Activated CD4-positive, alpha-beta T cell treated with anti-CD3 and anti-CD28 coated beads for 36 hours (primary cell): Measurements from ENCODE around the gene HSD11B1L. TPM values are rescaled to one million over a fixed set of nuclear protein-coding genes. Genes with fewer than 3 reads are reported as not detected.

Experiments used
- ATAC-seq: fragments of 200-7000 bp; cut with Tn5 transposase; one replicate; pipeline ENCODE4 v1.10.0; 2021; ENCODE audit warnings: mild to moderate bottlenecking, moderate library complexity
- CTCF ChIA-PET: fragments of 350-600 bp; sonication (Branson Sonifier 250); formaldehyde crosslinking; loops from one replicate; lab custom pipeline; 2021; ENCODE audit warnings: antibody characterized with exemption; lab: Charles Lee
- POLR2A ChIA-PET: fragments of 350-600 bp; sonication (Branson Sonifier 250); formaldehyde crosslinking; loops from one replicate; lab custom pipeline; 2021; ENCODE audit warnings: antibody characterized with exemption, inconsistent platforms; lab: Charles Lee
- DNase-seq: peaks from one replicate; pipeline ENCODE4 v3.0.0-alpha.2; 2020
- H3K27ac Mint-ChIP-seq: one replicate; pipeline ENCODE4 v1.8.0; 2021; ENCODE audit warnings: mixed read lengths
- H3K27me3 Mint-ChIP-seq: one replicate; pipeline ENCODE4 v1.8.0; 2021; ENCODE audit warnings: mixed read lengths
- H3K36me3 Mint-ChIP-seq: one replicate; pipeline ENCODE4 v1.8.0; 2021; ENCODE audit warnings: low read depth, mixed read lengths
- H3K4me1 Mint-ChIP-seq: one replicate; pipeline ENCODE4 v1.8.0; 2021; ENCODE audit warnings: mixed read lengths
- H3K4me3 Mint-ChIP-seq: one replicate; pipeline ENCODE4 v1.8.0; 2021; ENCODE audit warnings: mild to moderate bottlenecking, moderate library complexity, mixed read lengths
- H3K9me3 Mint-ChIP-seq: one replicate; pipeline ENCODE4 v1.8.0; 2021; ENCODE audit warnings: low read depth, mixed read lengths
- intact Hi-C, 2 experiments: fragments of 100-400 bp; cut with DNase I in 1 of 2; cut with micrococcal nuclease in 1 of 2; formaldehyde crosslinking; loops; one replicate each; pipeline versions ENCODE4 v1.14.2 to v1.15.1; 2022 to 2024; cut with DNase I, micrococcal nuclease
- total RNA-seq, 2 experiments: library from RNA; stranded (reverse); gene quantifications; one replicate each; pipeline ENCODE4 v1.2.3, GENCODE V29; 2021

The HSD11B1L gene
- total RNA-seq, 2 experiments from 2014 or later: 2.0 to 3.2 TPM

DNA sequence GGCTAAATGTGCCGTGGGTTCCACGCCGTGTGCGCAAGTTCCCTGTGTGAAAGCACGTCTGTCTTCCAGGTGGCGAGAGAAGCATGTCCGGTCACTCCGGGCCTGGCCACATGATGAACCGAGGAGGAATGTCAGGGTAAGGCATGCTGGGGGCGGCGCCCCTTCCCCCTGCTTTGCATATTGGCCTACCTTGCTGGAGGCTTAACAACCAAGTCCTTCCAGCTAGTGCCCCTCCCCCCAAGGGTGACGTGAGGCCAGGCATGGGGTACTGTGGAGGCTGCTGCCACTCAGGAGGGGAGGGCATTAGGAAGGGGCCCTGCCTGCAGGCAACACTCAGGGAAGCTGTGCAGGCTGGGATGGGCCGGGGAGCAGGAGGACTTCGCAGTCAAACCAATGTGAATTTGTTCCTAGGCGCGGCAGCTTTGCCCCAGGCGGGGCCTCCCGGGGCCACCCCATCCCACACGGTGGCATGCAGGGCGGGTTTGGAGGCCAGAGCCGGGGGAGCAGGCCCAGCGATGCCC is 13.0 kb upstream of the HSD11B1L start:
- POLR2A ChIA-PET: no interaction called here
- Mint-ChIP-seq H3K4me1 (peaks cover 2% of the 10 kb centered on the region), H3K27ac (no peak overlapping the region)

DNA sequence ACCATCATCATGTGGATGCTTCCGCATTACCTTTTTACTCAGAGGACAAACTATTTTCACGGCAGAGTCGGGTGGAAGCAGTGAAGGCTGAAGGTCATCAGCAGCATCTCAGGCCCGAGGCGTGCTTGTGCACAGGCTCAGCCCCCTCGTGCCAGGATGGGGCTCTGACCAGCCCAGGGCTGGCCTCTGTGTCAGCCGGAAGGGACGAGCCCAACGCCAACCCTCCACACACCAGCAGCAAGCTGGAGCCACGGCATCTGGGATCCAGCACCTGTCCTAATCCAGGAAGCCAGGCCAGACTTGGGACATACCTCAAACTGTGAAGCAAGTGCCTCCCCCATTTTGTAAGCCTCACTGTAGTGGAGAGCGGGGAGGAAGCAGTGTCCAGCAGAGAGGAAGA is 11.6 kb upstream of the HSD11B1L start:
- Mint-ChIP-seq H3K4me1 (peaks cover 2% of the 10 kb centered on the region), H3K27ac (no peak overlapping the region), H3K4me3 (no peak overlapping the region), H3K36me3 (peaks cover 51% of the 10 kb centered on the region), H3K9me3 (no peaks in the 10 kb centered on the region), H3K27me3 (no peaks in the 10 kb centered on the region)
- DNase-seq (no peak), ATAC-seq (no peak)
- POLR2A ChIA-PET: no interaction called here
- intact Hi-C loops: no loop called here
- CTCF ChIA-PET: no interaction called here

More for the DNA sequence above, 13.0 kb upstream of the HSD11B1L start:
- ATAC-seq: no peak
- H3K9me3 Mint-ChIP-seq: no peaks in the 10 kb centered on the region
- DNase-seq: no peak
- intact Hi-C loops: no loop called here
- CTCF ChIA-PET: interaction anchor here (0.5 kb wide), 1 partner anchor 541 kb away, joined by 3 read pairs; no protein-coding TSS in a partner anchor
- no peak overlapping the region for H3K4me3 Mint-ChIP-seq
- H3K36me3 Mint-ChIP-seq: peaks cover 54% of the 10 kb centered on the region
- no peaks in the 10 kb centered on the region for H3K27me3 Mint-ChIP-seq

DNA sequence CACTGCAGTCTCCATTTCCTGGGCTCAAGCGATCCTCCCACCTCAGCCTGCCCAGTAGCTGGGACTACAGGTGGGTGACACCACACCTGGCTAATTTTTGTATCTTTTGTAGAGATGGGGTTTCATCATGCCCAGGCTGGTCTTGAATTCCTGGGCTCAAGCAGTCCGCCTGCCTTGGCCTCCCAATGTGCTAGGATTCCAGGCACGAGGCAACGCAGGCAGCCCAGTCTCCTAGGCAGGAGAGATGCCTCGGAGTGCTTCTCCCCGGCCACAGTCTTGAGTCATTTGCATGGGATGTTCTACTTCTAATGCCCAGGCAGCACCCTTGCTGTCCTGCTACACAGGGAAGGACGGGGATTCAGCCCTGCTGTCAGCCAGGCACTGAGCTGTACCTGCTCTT is 9.2 kb upstream of the HSD11B1L start:
- Mint-ChIP-seq H3K36me3 (peaks cover 36% of the 10 kb centered on the region), H3K27ac (no peak overlapping the region), H3K4me3 (no peak overlapping the region), H3K27me3 (no peaks in the 10 kb centered on the region), H3K9me3 (no peaks in the 10 kb centered on the region), H3K4me1 (no peaks in the 10 kb centered on the region)
- ATAC-seq (no peak), DNase-seq (no peak)
- ChIA-PET POLR2A (interaction anchor here (0.6 kb wide), 1 partner anchor 753 kb away, joined by 3 read pairs; the partner anchor contains the start of gene KHSRP), CTCF (interaction anchor here (0.6 kb wide), 1 partner anchor 1285 kb away, joined by 3 read pairs; no protein-coding TSS in a partner anchor)
- intact Hi-C loops: no loop called here

DNA sequence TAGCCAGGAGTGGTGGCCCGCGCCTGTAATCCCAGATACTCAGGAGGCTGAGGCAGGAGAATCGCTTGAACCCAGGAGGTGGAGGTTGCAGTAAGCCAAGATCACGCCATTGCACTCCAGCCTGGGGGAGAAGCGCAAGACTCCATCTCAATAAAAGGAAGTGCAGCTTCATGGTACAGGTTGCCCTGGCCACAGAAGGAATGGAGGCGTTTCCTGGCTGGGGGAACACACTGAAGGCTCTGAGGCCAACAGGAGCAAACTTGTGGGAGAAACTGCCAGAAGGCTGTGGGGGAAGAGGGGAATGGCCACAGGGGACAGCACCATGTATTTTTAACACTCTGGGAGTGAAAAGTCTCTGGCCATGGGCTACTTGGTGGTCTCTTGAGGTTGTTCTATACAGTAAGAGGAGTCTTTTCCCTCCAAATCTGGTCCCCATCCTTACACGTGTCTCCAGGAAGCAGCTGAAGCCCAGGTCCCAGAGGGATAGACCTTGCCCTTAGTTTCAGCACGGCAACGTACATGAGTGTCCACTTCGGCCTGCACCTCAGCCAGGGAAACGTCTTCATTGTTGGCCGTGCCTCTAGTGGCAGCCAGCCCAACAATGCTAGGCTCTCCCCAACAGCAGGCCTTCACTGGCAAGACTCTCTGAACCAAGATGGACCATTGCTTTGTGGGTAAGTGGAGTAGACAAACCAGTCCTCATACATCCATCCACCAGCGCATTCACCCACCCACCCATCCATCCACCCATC is 7.9 kb upstream of the HSD11B1L start:
- POLR2A ChIA-PET: no interaction called here
- Mint-ChIP-seq H3K4me3 (no peak overlapping the region), H3K27me3 (no peaks in the 10 kb centered on the region), H3K27ac (no peak overlapping the region), H3K4me1 (no peaks in the 10 kb centered on the region), H3K36me3 (peaks cover 26% of the 10 kb centered on the region), H3K9me3 (no peaks in the 10 kb centered on the region)
- CTCF ChIA-PET: no interaction called here
- intact Hi-C loops: no loop called here
- ATAC-seq (no peak), DNase-seq (no peak)

DNA sequence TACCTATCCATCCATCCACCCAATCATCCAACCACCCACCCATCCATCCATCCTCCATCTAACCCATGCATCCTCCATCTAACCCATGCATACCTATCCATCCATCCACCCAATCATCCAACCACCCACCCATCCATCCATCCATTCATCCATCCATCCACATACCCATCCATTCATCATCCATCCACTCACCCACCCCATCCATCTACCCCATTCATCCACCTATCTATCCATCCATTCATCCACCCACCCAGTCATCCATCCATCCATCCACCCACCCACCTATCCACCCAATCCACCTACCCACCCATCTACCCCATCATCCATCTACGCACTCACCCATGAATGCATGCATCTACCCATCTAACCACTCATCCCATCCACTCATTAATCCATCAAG is 7.1 kb upstream of the HSD11B1L start:
- H3K4me1 Mint-ChIP-seq: no peaks in the 10 kb centered on the region
- no peaks in the 10 kb centered on the region for H3K9me3 Mint-ChIP-seq
- H3K27me3 Mint-ChIP-seq: no peaks in the 10 kb centered on the region
- H3K4me3 Mint-ChIP-seq: no peak overlapping the region
- POLR2A ChIA-PET: no interaction called here
- DNase-seq (no peak), ATAC-seq (no peak)
- intact Hi-C loops: no loop called here
- H3K36me3 Mint-ChIP-seq: peaks cover 23% of the 10 kb centered on the region
- no peak overlapping the region for H3K27ac Mint-ChIP-seq
- CTCF ChIA-PET: no interaction called here

DNA sequence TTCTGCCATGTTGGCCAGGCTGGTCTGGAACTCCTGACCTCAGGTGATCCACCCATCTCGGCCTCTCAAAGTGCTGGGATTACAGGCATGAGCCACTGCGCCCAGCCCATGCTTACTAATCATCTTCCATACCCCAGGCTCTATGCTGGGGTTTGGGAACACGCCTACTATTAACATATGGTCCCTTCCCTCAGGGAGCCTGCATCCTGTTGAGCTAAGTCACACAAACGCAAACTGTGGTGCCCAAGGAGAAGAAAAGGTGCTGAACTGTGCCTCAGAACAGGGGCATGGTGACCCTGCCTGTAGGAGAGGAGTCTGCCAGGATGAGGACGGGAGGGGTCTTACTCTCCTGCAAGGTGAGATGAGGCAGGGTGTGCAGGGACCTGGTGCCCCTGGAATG is 6.1 kb upstream of the HSD11B1L start:
- Mint-ChIP-seq H3K4me1 (peaks cover 4% of the 10 kb centered on the region), H3K4me3 (no peak overlapping the region), H3K27me3 (no peaks in the 10 kb centered on the region), H3K36me3 (peaks cover 17% of the 10 kb centered on the region), H3K27ac (no peak overlapping the region), H3K9me3 (no peaks in the 10 kb centered on the region)
- ChIA-PET POLR2A (interaction anchor here (0.6 kb wide), 2 partner anchors 46 to 51 kb away, joined by 3 read pairs; partner anchors contain the start of gene CATSPERD), CTCF (interaction anchor here (0.8 kb wide), 2 partner anchors 12 to 24 kb away, joined by 3 to 4 read pairs; no protein-coding TSS in a partner anchor)
- ATAC-seq: no peak
- DNase-seq: no peak
- intact Hi-C loops: no loop called here

DNA sequence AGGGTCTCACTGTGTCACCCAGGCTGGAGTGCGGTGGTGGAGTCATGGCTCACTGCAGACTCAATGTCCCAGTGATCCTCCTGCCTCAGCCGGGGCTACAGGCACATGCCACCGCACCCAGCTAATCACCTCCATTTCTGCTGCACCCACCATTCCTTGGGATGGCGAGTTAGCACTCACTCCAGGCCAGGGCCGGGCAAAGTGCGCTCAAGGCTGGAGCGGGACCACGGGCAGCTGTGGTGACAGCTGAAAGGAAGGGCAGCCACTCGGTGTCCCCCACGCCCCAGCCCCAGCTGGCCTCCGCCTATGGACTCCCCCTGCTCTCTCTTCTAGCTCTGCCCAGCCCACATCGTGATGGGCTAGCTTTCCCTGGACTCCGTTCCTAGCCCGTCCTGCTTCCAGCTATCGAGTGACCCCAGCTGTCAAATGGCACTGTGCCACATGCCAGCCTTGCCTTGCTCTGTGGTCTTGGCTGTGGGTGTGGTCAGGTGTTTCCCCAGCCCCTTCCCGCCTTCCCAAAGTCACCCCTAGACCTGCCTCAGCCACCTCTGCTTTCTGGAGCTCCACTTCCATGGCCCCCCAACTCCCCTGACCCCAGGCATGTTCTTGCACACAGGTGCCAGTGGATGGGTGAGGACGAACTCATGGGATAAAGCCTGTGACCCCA is 4.6 kb upstream of the HSD11B1L start:
- ATAC-seq (no peak), DNase-seq (no peak)
- ChIA-PET POLR2A (interaction anchor here (1.1 kb wide), 1 partner anchor 54 kb away, joined by 3 read pairs; the partner anchor contains the start of genes SAFB and SAFB2), CTCF (interaction anchor here (1.6 kb wide), 1 partner anchor 11 kb away, joined by 4 read pairs; no protein-coding TSS in a partner anchor)
- no peaks in the 10 kb centered on the region for H3K9me3 Mint-ChIP-seq
- no peak overlapping the region for H3K27ac Mint-ChIP-seq
- H3K27me3 Mint-ChIP-seq: no peaks in the 10 kb centered on the region
- H3K36me3 Mint-ChIP-seq: peaks cover 14% of the 10 kb centered on the region
- peaks cover 8% of the 10 kb centered on the region for H3K4me1 Mint-ChIP-seq
- no peak overlapping the region for H3K4me3 Mint-ChIP-seq
- intact Hi-C loops: no loop called here

DNA sequence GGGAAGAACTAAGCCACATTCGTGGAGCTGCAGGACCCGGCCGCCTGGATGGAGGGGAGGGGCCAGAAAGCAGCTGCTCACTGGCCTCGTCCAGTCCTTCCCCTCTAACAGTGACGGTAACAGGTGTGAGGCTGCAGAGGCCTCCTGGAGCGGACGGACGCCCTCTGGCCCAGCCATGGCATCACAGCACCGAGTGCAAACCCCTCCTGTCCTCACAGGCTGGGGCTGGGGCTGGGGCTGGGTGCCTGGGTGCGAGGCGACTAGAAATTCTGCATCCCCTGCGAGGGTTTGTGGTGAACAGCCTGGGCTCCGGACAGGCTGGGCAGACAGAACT is 4.1 kb upstream of the HSD11B1L start:
- Mint-ChIP-seq H3K27me3 (no peaks in the 10 kb centered on the region), H3K36me3 (peaks cover 12% of the 10 kb centered on the region), H3K9me3 (no peaks in the 10 kb centered on the region), H3K4me1 (peaks cover 13% of the 10 kb centered on the region), H3K27ac (no peak overlapping the region), H3K4me3 (no peak overlapping the region)
- intact Hi-C loops: no loop called here
- DNase-seq (no peak), ATAC-seq (no peak)
- CTCF ChIA-PET: interaction anchor here (1.6 kb wide), 1 partner anchor 10 kb away, joined by 4 read pairs; no protein-coding TSS in a partner anchor
- POLR2A ChIA-PET: interaction anchor here (0.7 to 1.1 kb wide), 2 partner anchors 11 to 54 kb away, joined by 3 read pairs; partner anchors contain the start of genes SAFB and SAFB2

DNA sequence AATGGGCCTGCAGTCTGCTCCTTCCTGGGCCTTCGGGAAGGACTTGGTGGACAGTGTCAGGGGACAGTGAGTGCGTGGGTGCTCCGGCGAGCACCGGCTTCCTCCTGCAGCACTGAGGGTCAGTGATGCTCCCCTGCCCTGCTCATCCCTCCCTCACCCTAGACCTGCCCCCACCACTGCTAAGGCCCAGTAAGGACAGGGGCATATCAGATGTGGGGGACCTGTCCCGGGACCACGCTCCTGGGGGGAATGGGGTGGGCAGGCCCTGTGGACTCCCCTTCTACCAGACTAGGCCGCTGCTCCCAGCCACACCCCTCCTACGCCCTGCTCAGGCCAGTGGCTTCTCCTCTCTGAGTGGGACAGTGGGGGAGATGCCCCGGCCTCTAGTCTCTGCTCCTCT is 3.7 kb upstream of the HSD11B1L start:
- Mint-ChIP-seq H3K9me3 (no peaks in the 10 kb centered on the region), H3K36me3 (peaks cover 11% of the 10 kb centered on the region), H3K27me3 (no peaks in the 10 kb centered on the region), H3K4me3 (no peak overlapping the region), H3K4me1 (peaks cover 17% of the 10 kb centered on the region), H3K27ac (no peak overlapping the region)
- ChIA-PET POLR2A (interaction anchor here (0.6 to 0.7 kb wide), 2 partner anchors 10 to 84 kb away, joined by 3 read pairs; no protein-coding TSS in a partner anchor), CTCF (interaction anchor here (0.6 kb wide), 1 partner anchor 47 kb away, joined by 3 read pairs; no protein-coding TSS in a partner anchor)
- DNase-seq (no peak), ATAC-seq (no peak)
- intact Hi-C loops: no loop called here

DNA sequence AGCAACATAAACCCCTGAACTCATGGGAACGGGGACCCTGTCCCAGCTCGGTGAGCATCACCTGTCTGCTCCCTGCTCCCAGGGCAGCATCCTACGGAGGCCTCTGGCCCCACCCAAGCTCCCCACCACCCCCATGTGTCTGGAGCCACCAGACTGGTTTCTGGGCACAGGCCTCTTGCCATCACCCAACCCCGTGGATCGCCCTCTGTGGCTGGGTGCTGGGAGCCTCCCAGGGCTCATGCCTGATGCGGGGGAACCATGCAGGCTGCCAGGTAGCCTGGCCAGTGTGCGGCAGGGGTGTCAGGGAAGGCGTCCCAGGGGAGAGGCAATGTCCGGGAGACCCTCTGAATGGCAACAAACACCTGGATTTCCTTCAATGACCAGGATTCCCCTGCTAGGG is 3.2 kb upstream of the HSD11B1L start:
- intact Hi-C loops: no loop called here
- DNase-seq (no peak), ATAC-seq (no peak)
- Mint-ChIP-seq H3K36me3 (peaks cover 11% of the 10 kb centered on the region), H3K4me3 (no peak overlapping the region), H3K9me3 (no peaks in the 10 kb centered on the region), H3K27ac (no peak overlapping the region), H3K4me1 (peaks cover 20% of the 10 kb centered on the region), H3K27me3 (no peaks in the 10 kb centered on the region)
- CTCF ChIA-PET: interaction anchor here (0.6 kb wide), 1 partner anchor 48 kb away, joined by 3 read pairs; no protein-coding TSS in a partner anchor
- POLR2A ChIA-PET: interaction anchor here (0.6 to 0.7 kb wide), 2 partner anchors 10 to 85 kb away, joined by 3 read pairs; no protein-coding TSS in a partner anchor

DNA sequence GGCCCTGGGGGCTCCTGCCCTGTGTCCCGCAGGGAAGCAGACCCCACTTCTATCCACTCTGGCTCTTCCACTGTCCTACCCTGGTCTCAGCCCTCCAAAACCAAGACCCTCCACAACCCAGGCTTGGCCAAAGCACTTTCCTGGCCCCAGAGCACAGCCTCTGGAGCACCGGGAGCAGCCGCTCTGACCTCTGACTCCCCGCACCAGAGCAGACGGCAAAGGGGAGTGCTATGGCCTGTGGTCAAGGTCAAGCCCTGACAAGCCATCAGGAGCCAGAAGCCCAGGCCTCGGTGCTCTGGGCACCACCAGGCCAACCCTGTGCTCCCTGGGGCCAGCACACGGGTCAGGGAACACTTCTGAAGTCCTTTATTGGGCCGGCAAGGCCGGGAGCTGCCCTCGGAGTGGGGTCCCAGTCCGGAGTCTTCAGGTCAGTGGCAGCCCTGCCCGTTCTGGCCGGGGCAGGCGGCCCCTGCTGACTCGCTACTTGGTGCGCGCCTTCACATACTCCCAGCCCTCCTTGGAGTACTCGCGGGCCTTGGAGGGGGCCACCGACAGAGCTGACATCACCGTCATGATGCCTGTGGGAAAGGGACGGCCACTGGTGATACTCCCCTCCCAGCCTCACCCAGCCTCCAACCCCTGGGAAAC is 2.6 kb upstream of the HSD11B1L start:
- ChIA-PET POLR2A (no interaction called here), CTCF (interaction anchor here (0.9 kb wide), 1 partner anchor 42 kb away, joined by 9 read pairs; the partner anchor contains the start of genes CATSPERD and LONP1)
- Mint-ChIP-seq H3K4me1 (peaks cover 20% of the 10 kb centered on the region), H3K4me3 (no peak overlapping the region), H3K36me3 (peaks cover 8% of the 10 kb centered on the region), H3K9me3 (no peaks in the 10 kb centered on the region), H3K27ac (no peak overlapping the region), H3K27me3 (no peaks in the 10 kb centered on the region)
- intact Hi-C loops: no loop called here
- ATAC-seq: no peak
- no peak for DNase-seq
